HG02981 (cell line): Measurements from ENCODE around the gene CSNK1A1L.
"Not testable (repeated sequence)": the region's sequence is repeated elsewhere in the genome, so short reads cannot be mapped to it uniquely, and the experiment has no call there.

Experiments used
- ATAC-seq: cut with Tn5 transposase; IDR thresholded peaks from one replicate; pipeline ENCODE4 v1.9.1; 2021; ENCODE audit warnings: mild to moderate bottlenecking, moderate library complexity; ENCODE audit not compliant: unreplicated experiment

Gene CSNK1A1L

GRCh38 chr13:37059848-37060192, 45.6 kb downstream of the CSNK1A1L start:
- ATAC-seq = peak; percentile 20

GRCh38 chr13:37058910-37059847, 46.3 kb downstream of the CSNK1A1L start, which contains the start of gene SUPT20H:
Gene SUPT20H, minus strand, starts transcription at chr13:37059688. Its CDS starts 8,198 bp downstream, at chr13:37051490.
- ATAC-seq = peak; percentile 98

- not testable (repeated sequence) for ATAC-seq
Measured at GRCh38 chr13:37056228-37056627, 49.2 kb downstream of the CSNK1A1L start.
